Neuronal stem cell (in vitro differentiated cells): ENCODE results near the gene SDC1.

Source experiments
- DNase-seq: peaks from one replicate; pipeline ENCODE4 v3.0.0-alpha.2; 2013; ENCODE audit warnings: low spot score
- H2AFZ ChIP-seq: one replicate; pipeline ENCODE4 v1.6.1; 2013; ENCODE audit warnings: mild to moderate bottlenecking, low read length, inconsistent platforms
- H2AK5ac ChIP-seq: 2 replicates; pipeline ENCODE4 v1.6.1; 2013; ENCODE audit warnings: low read depth, mild to moderate bottlenecking, inconsistent platforms, low read length, moderate library complexity, mixed read lengths
- H2BK120ac ChIP-seq: 2 replicates; pipeline ENCODE4 v1.6.1; 2013; ENCODE audit warnings: low read depth, mild to moderate bottlenecking, inconsistent platforms, low read length, moderate library complexity, mixed read lengths
- H2BK12ac ChIP-seq: one replicate; pipeline ENCODE4 v1.6.1; 2013; ENCODE audit warnings: low read length, inconsistent platforms
- H2BK15ac ChIP-seq: 2 replicates; pipeline ENCODE4 v1.6.1; 2013; ENCODE audit warnings: mild to moderate bottlenecking, low read length, inconsistent platforms, mixed read lengths
- H2BK5ac ChIP-seq: one replicate; pipeline ENCODE4 v1.6.1; 2013; ENCODE audit warnings: inconsistent platforms, mild to moderate bottlenecking, low read length, moderate library complexity
- H3K14ac ChIP-seq: one replicate; pipeline ENCODE4 v1.6.1; 2013; ENCODE audit warnings: low read length, inconsistent platforms
- H3K18ac ChIP-seq: 2 replicates; pipeline ENCODE4 v1.6.1; 2013; ENCODE audit warnings: low read length, inconsistent platforms
- H3K23ac ChIP-seq: 2 replicates; pipeline ENCODE4 v1.6.1; 2013; ENCODE audit warnings: low read depth, mild to moderate bottlenecking, mixed read lengths, low read length, inconsistent platforms; ENCODE audit not compliant: poor library complexity
- H3K27ac ChIP-seq: replicated peaks from 3 replicates; pipeline ENCODE4 v1.5.1; 2013; ENCODE audit warnings: low read length, inconsistent platforms
- H3K27me3 ChIP-seq, 3 experiments: 2 replicates each; pipeline ENCODE4 v1.6.1; 2013; ENCODE audit warnings: low read length in 3 of 3, mild to moderate bottlenecking in 2 of 3, inconsistent platforms in 1 of 3, low read depth in 1 of 3, mixed read lengths in 1 of 3, moderate library complexity in 1 of 3; ENCODE audit not compliant: control insufficient read depth in 3 of 3, insufficient read depth in 3 of 3
- H3K36me3 ChIP-seq, 2 donors: replicated peaks in 1 of 2; 2 replicates each; pipeline ENCODE4 v1.6.1; 2013; ENCODE audit warnings: low read length in 2 of 2; ENCODE audit not compliant: control insufficient read depth in 2 of 2, insufficient read depth in 2 of 2
- H3K4ac ChIP-seq: 2 replicates; pipeline ENCODE4 v1.6.1; 2013; ENCODE audit warnings: inconsistent platforms, mild to moderate bottlenecking, low read length, moderate library complexity
- H3K4me1 ChIP-seq, 2 donors: 1 replicate in 1 of 2; 2 replicates in 1 of 2; pipeline ENCODE4 v1.6.1; 2013; ENCODE audit warnings: low read length in 2 of 2, low read depth in 1 of 2; ENCODE audit not compliant: control insufficient read depth in 2 of 2, insufficient read depth in 1 of 2
- H3K4me2 ChIP-seq: one replicate; pipeline ENCODE4 v1.6.1; 2013; ENCODE audit warnings: mild to moderate bottlenecking, low read length, inconsistent platforms; ENCODE audit not compliant: insufficient read depth, poor library complexity, severe bottlenecking
- H3K4me3 ChIP-seq, 2 donors: 2 replicates each; pipeline ENCODE4 v1.5.1; 2013; ENCODE audit warnings: low read length in 2 of 2, mild to moderate bottlenecking in 2 of 2, inconsistent platforms in 1 of 2, moderate library complexity in 1 of 2
- H3K79me1 ChIP-seq: one replicate; pipeline ENCODE4 v1.6.1; 2013; ENCODE audit warnings: low read depth, mild to moderate bottlenecking, inconsistent platforms, low read length, moderate library complexity
- H3K9ac ChIP-seq: one replicate; pipeline ENCODE4 v1.6.1; 2013; ENCODE audit warnings: mild to moderate bottlenecking, low read depth, low read length, inconsistent platforms; ENCODE audit not compliant: poor library complexity
- H3K9me3 ChIP-seq, 2 donors: replicated peaks in 1 of 2; 2 replicates each; pipeline versions ENCODE3 to v1.6.1; 2013; ENCODE audit warnings: low read length in 2 of 2, mild to moderate bottlenecking in 2 of 2, inconsistent platforms in 1 of 2, low read depth in 1 of 2, mixed read lengths in 1 of 2, moderate library complexity in 1 of 2; ENCODE audit not compliant: control insufficient read depth in 2 of 2, insufficient read depth in 1 of 2
- H4K8ac ChIP-seq: one replicate; pipeline ENCODE4 v1.6.1; 2013; ENCODE audit warnings: low read depth, mild to moderate bottlenecking, inconsistent platforms, low read length, moderate library complexity
- H4K91ac ChIP-seq: one replicate; pipeline ENCODE4 v1.6.1; 2013; ENCODE audit warnings: low read length, low read depth, mild to moderate bottlenecking, inconsistent platforms; ENCODE audit not compliant: poor library complexity
- WGBS, 2 donors: extraction: QIAGEN DNeasy Blood & Tissue Kit; methylation state at CpG; one replicate each; pipeline ENCODE4 v1.1.7; 2013; ENCODE audit warnings: missing lambda C conversion rate in 2 of 2, mixed read lengths in 1 of 2; ENCODE audit not compliant: insufficient read length in 2 of 2, insufficient replicate concordance in 1 of 2; ENCODE audit errors: extremely low coverage in 2 of 2; 5-methylcytosine and 5-hydroxymethylcytosine counted together

SDC1 gene

GRCh38 chr2:20169796-20170703 lies 54.9 kb downstream of the SDC1 start:
- Histone ChIP-seq H2BK15ac (no peak overlapping the region), H2AK5ac (no peak overlapping the region), H2BK120ac (no peak overlapping the region), H3K36me3 (peaks cover 0 to 2% of the 10 kb centered on the region in 2 donors), H3K9me3 (peaks cover 0 to 8% of the 10 kb centered on the region in 2 donors), H2AFZ (no peak overlapping the region), H3K27ac (no peak overlapping the region), H2BK12ac (no peak overlapping the region), H3K4me1 (peaks cover 9 to 17% of the 10 kb centered on the region in 2 donors), H3K9ac (no peak overlapping the region), H4K91ac (no peak overlapping the region), H3K27me3 (peaks cover 0 to 5% (median 2%) of the 10 kb centered on the region in 3 experiments), H3K4ac (no peak overlapping the region), H2BK5ac (no peak overlapping the region), H3K79me1 (no peaks in the 10 kb centered on the region), H3K4me3 (no peak overlapping the region), H3K14ac (no peak overlapping the region), H3K18ac (no peak overlapping the region), H3K4me2 (no peak overlapping the region), H3K23ac (no peak overlapping the region), H4K8ac (no peak overlapping the region)
- no peak for DNase-seq
- WGBS, 2 donors = no CpG with 5 or more reads among the region's 16 CpGs

GRCh38 chr2:20168727-20169696 lies 55.9 kb downstream of the SDC1 start:
- Histone ChIP-seq H3K4me2 (no peak overlapping the region), H2BK12ac (peak overlapping the region; percentile 5), H3K14ac (no peak overlapping the region), H3K79me1 (no peaks in the 10 kb centered on the region), H3K36me3 (peaks cover 0 to 5% of the 10 kb centered on the region in 2 donors), H3K23ac (no peak overlapping the region), H2BK120ac (no peak overlapping the region), H3K9ac (no peak overlapping the region), H3K9me3 (peaks cover 0 to 13% of the 10 kb centered on the region in 2 donors), H3K27me3 (peaks cover 0 to 8% (median 5%) of the 10 kb centered on the region in 3 experiments), H3K4ac (no peak overlapping the region), H3K4me1 (peaks cover 9 to 24% of the 10 kb centered on the region in 2 donors), H2BK15ac (peak overlapping the region; percentile 70), H4K8ac (no peak overlapping the region), H3K18ac (peak overlapping the region; percentile 39), H3K4me3 (no peak overlapping the region), H2AK5ac (peak overlapping the region; percentile 51), H4K91ac (peak overlapping the region; percentile 74), H2AFZ (no peak overlapping the region), H2BK5ac (no peak overlapping the region), H3K27ac (no peak overlapping the region)
- no peak for DNase-seq
- WGBS, 2 donors = no CpG with 5 or more reads among the region's 26 CpGs

DNA sequence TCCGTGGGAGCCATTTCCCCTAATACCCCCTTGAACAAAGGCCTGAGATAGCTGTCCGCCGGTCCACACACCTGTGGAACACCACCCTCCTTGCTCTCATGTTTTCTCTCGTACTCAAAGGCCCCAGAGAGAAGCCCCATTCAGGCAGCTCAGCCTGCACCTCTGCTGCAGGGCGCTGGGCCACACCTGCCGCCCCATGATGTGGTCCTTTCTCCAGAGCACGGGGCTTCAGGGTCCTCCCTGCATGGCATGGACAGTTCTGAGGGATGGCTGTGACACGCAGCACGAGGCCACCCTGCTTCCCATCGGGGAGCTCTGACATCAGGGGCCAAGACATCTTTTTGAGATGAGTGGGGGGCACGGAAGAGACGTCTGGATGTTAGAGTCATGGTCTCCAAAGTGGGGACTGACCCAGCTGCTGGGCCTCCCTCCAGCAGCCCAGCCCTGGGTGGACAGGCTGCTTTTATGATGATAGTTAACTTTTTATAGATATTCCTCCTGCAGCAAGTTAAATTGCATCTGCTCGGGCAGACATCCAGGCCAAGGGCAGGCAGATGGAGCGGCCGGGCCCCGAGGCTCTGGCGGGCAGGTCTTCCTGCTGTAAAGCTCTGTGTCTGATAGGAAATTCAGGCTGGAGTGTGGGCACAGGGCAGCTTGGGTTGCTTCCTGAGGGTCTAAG lies 56.7 kb downstream of the SDC1 start:
- Histone ChIP-seq H2BK15ac (peak overlapping the region; percentile 70), H3K9me3 (peaks cover 0 to 13% of the 10 kb centered on the region in 2 donors), H3K9ac (no peak overlapping the region), H3K4me1 (peaks cover 9 to 24% of the 10 kb centered on the region in 2 donors), H3K4me3 (no peak overlapping the region), H2BK5ac (no peak overlapping the region), H2AK5ac (peak overlapping the region; percentile 73), H3K14ac (no peak overlapping the region), H3K79me1 (no peaks in the 10 kb centered on the region), H4K91ac (no peak overlapping the region), H2BK120ac (no peak overlapping the region), H3K4ac (no peak overlapping the region), H3K27ac (no peak overlapping the region), H4K8ac (no peak overlapping the region), H3K18ac (peak overlapping the region; percentile 72), H3K27me3 (peaks cover 0 to 8% (median 3%) of the 10 kb centered on the region in 3 experiments), H2BK12ac (peak overlapping the region; percentile 50), H3K4me2 (no peak overlapping the region), H2AFZ (no peak overlapping the region), H3K23ac (no peak overlapping the region), H3K36me3 (peaks cover 0 to 5% of the 10 kb centered on the region in 2 donors)
- no CpG with 5 or more reads among the region's 17 CpGs for WGBS, 2 donors
- DNase-seq = no peak
